Activated CD4-positive, alpha-beta T cell treated with anti-CD3 and anti-CD28 coated beads for 1 hour (primary cell): ENCODE measurements around the gene CHN2.

Source experiments
- DNase-seq: peaks from one replicate; pipeline ENCODE4 v3.0.0-alpha.2; 2020

Gene CHN2

GRCh38 chr7:29341156-29341555 lies 146.6 kb downstream of the CHN2 start:
- no peak for DNase-seq

- no peak for DNase-seq
These were observed 148.2 kb downstream of the CHN2 start for GRCh38 chr7:29342761-29343160.

DNA sequence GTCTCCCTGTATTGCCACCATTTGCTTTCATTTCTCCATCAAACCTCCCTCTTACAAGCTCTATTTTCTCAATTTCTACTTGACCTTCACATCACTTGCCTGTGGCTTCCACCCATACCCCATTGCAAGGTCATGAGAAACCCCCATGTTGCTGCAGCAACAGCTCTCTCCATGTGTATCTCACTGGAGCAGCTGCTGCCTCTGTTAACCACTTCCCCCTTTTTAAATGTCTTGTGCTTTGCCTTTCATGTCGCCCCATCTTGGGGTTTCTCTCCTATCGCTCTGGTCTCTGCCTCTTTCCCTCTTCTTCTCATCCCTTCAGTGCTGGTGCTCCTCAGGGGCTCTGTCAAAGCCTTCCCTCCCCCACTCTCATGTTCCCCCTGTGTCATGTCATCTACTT lies 148.8 kb downstream of the CHN2 start:
- DNase-seq, result no peak

GRCh38 chr7:29344334-29344978 lies 149.9 kb downstream of the CHN2 start:
- no peak for DNase-seq

- no peak for DNase-seq
These were observed 151.0 kb downstream of the CHN2 start for GRCh38 chr7:29345590-29345989.

DNA sequence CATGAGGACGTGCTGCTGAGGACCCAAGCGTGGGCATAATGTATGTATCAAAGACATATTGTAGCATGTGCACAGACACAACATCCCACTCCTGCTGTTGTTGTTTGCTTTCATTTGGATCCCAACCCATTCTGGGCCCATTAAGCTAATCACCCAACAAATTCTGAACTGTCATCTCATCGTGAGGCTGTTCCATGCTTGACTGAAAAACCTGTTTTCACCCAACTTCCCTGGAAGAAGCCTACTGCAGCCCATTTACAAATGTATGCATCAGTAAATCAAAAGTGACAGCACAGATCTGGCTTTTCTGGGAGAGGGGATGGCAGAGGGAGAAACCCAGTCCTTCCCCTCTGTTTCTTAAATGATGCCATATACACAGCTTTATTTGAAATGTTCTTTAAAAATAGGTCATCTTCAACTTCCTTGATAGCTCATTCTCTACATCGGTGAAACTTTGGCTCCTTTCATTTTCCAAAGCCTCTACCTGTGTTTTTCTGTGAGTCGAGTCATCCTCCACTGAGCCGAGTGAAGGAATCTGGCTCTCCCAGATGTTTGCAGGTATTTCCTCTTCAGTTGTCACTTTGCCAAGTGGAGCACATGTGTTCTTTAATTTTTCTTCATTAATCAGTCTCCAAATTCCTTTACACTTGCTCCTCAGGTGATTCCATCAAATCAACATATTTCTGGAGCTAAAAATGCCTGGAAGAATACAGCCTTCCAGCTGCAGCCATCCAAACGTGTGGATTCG lies 151.8 kb downstream of the CHN2 start:
- no peak for DNase-seq

DNA sequence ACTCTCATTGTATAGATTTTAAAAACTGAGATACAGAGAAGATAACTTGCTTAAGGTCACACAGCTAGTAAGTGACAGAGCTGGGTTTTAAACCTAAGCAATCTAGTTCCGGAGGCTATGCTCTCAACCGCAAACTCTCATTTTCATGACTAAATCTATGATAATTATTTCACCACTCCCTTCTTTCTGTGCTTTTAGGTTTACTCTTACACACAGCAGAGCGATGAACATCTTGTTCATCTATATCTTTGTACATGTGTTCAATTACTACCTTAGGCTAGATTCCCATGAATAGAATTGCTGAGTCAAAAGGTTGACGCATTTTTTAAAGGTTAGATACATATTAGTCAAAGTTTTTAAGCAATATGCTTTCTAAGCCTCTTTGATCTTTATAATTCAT lies 154.8 kb downstream of the CHN2 start:
- no peak for DNase-seq

DNA sequence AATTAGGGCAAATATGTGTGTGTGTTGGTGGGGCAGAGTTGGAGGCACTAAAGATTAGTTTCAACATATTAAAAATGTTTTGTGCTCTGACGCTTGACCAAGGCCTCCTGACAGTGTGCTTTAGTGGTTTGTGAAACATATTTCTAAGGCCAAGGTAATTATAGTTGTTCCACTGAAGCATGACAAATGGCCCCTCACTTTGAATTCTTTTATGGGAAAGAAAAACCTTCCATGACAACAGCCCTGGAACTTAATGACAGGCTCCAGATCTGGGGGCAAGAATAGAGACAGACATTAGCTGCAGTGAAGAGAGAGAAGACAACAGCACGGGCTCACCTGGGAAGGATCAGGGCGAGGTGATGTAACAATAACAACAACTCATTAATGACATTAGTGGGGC lies 155.8 kb downstream of the CHN2 start:
- no peak for DNase-seq

- DNase-seq, result no peak
These were observed 157.5 kb downstream of the CHN2 start for GRCh38 chr7:29352041-29352440.

DNA sequence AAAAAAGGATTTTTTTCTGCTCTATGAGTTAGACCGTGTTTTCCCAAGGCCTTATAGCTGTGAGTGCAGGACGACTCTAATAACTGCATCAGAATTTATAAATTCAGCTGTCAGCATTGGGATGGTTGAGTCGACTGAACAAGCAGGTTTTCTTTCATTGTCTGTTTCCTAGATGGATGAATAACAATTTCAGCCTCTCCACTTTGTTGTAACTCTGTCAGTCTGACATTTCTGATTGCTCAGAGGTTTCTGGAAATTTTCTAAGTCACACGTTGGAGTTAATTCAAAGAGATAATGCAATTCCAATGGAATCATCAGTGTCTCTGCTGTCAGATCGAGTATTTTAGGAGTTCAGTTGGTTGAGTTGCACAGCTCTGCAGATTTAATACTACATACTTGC lies 159.2 kb downstream of the CHN2 start:
- DNase-seq, result no peak

DNA sequence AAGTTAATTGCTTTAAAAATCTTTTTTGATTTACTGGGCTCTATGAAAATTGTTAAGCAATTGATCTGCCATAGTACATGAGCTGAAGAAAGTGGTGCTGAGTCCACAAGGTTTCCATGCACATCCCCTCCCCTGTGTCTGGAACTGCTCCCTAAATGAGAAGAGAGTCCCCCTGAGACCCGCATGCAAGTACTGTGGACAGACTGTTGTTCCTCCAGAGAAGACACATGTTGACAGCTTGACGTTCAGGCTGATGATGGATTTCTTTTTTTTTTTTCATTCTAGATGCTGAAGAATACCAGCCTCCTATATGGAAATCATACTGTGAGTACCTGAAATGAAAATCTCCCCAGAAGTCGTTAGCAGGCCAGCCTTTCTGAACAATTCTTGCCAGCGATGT lies 159.8 kb downstream of the CHN2 start:
- DNase-seq, result no peak

DNA sequence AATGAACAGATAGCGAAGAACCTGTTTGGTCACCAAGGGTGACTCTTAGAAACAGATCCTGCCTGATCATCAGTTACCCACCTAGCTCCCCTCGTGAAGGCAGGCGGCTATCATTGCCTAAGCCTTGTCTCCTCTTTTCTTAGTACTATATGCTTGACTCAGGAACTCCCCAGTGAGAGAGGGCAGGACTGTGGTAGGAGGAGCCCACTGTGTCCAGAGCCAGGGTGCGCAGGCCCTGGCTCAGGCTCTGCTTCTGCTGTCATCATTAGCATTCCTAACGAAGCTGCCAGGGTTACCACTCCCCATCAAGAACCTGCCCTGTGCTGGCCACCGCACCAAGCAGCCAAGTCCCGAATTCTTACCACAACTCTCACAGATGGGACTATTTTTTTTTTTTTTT lies 160.8 kb downstream of the CHN2 start:
- DNase-seq, result no peak

- no peak for DNase-seq
These were observed 162.1 kb downstream of the CHN2 start for GRCh38 chr7:29356631-29357030.

- no peak for DNase-seq
These were observed 165.0 kb downstream of the CHN2 start for GRCh38 chr7:29359482-29360093.

- DNase-seq, result no peak
These were observed 166.4 kb downstream of the CHN2 start for GRCh38 chr7:29360633-29361625.

DNA sequence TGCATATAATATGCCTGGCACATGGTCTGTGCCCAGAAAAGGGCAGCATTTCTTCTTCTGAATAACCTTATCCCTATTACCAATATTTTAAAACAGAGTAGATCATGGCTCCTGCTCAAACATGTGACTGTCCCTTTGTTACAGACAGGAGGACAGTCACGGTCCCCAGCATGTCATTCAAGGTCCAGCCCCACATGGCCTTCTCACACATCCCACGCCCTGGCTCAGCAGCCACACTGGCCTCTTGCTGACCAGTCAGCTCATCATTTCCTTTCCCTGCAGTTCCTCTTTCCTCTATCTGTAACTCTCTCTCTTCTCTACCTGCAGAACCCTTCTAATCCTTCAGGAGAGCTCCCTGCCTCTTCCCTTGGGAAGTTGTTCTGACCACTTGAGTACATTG lies 167.8 kb downstream of the CHN2 start:
- DNase-seq, result no peak

DNA sequence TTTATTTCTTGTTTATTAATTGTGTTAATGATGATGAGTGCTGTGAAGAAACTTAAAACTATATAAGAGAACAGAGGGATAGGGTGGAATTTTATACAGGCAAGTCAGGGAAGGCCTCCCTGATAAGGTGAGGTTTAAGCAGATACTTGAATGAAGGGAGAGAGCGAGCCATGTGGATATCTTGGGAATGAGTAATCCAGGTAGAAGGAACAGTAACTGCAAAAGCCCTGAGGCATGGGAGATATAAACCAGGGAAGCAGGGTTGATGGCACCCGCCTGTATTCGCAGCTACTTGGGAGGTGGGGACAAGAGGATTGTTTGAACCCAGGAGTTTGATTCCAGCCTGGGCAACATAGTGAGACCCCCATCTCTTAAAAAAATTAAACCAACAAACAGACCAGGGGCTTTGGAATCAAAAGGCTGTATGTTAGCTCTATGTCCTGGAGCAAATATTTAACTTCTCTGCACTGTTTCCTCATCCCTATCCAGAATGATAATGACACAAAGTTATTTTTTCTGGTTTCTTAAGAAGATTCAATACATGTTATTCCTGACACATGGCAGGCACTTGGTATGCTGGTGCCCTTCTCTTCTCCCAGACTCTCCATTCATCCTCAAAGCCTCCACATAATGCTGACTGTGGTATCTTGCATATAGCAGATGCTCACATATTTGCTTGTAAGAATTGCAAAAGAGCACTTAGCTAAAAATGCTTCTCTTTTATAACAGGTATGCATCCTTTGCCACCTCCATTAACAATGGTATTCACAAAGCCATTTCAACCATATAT lies 169.3 kb downstream of the CHN2 start:
- no peak for DNase-seq

- no peak for DNase-seq
These were observed 170.1 kb downstream of the CHN2 start for GRCh38 chr7:29364661-29365060.

GRCh38 chr7:29365423-29365822 lies 170.8 kb downstream of the CHN2 start:
- DNase-seq, result no peak

GRCh38 chr7:29367784-29368183 lies 173.2 kb downstream of the CHN2 start:
- DNase-seq, result no peak

DNA sequence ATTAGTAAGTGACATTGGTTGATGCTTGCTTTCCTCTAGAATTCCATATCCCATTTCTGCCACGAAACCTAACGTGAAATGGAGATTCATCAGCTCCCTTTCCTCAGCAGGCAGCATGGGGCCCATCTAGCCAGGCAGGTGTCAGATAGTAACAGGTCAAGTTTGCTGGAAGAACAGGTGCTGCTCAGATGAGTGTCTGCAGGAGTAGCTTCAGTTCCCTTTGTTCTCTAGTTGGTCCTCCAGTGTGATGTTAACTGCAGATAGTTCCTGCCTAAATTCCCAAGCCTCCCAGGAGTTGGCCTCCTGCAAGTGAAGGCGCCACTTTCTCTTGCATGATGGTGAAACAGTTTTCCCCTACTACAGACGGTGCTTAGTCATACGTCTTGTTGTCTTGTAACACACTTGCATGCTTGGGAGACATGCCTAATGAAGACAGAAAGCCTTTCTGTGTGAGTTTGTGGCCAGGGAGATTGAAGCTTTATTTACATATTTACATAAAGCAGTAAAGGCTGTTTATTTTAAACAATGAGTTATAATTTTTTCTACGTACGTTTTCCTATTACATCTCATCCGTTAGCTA lies 175.4 kb downstream of the CHN2 start:
- DNase-seq, result no peak
